Activated CD4-positive, alpha-beta T cell treated with anti-CD3 and anti-CD28 coated beads, Interleukin-2, Interleukin-6, amounts not matched to agents 100 ng/mL and 50 ng/mL, durations not matched to agents 16 hours and 8 hours (primary cell): Measurements from ENCODE around the gene SCAP.
"Not testable (repeated sequence)": the region's sequence is repeated elsewhere in the genome, so short reads cannot be mapped to it uniquely, and the experiment has no call there.

Experiments
- DNase-seq: peaks from one replicate; pipeline ENCODE4 v3.0.0-alpha.2; 2020

Gene SCAP

DNA sequence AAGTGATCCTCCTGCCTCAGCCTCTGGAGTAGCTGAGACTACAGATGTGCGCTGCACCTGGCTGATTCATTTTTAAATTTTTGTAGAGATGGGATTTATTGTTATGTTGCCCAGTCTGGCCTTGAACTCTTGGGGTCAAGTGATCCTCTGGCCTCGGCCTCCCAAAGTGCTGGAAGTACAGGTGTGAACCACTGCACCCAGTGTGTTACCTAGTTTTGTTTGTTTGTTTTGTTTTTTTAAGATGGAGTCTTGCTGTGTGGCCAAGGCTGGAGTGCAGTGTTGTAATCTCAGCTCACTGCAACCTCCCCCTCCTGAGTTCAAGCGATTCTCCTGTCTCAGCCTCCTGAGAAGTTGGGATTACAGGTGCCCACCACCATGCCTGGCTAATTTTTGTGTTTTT is 82.8 kb downstream of the SCAP start:
- DNase-seq = no peak

- no peak for DNase-seq
Measured at GRCh38 chr3:47385796-47386195, 89.9 kb downstream of the SCAP start.

DNA sequence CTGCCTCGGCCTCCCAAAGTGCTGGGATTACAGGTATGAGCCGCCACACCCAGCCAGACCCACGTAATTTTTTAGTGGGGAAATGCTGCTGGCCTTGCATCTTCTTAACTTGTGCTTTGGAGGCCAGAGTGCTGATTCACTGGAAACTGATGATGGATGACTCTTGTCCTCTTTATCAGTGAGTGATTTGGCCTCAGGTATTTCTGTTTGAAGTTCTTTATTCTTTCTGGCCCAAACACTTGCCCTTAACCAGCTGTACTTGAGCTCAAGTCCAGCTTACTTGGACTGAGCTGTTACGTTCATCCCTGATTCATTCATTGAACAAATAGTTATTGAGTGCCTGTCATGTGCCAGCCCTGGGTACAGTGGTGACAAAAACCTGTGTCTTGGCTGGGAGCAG is 90.7 kb downstream of the SCAP start:
- DNase-seq = no peak

DNA sequence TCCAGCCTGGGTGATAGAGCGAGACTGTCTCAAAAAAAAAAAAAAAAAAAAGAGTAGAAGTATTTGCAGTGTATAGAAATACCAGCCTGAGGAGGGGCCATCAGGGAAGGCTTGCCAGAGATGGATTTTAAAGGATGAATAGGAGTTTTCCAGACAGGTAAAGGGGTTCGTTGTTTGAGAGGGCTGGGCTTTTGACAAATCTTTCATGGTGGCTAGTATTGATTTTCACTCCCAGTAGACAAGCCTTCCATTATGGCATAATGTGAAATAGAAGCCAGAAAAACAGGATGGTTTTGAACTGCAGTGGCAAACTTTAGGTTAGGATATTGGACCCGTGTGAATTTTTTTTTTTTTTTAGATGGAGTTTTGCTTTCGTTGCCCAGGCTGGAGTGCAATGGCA is 91.3 kb downstream of the SCAP start:
- DNase-seq = no peak

DNA sequence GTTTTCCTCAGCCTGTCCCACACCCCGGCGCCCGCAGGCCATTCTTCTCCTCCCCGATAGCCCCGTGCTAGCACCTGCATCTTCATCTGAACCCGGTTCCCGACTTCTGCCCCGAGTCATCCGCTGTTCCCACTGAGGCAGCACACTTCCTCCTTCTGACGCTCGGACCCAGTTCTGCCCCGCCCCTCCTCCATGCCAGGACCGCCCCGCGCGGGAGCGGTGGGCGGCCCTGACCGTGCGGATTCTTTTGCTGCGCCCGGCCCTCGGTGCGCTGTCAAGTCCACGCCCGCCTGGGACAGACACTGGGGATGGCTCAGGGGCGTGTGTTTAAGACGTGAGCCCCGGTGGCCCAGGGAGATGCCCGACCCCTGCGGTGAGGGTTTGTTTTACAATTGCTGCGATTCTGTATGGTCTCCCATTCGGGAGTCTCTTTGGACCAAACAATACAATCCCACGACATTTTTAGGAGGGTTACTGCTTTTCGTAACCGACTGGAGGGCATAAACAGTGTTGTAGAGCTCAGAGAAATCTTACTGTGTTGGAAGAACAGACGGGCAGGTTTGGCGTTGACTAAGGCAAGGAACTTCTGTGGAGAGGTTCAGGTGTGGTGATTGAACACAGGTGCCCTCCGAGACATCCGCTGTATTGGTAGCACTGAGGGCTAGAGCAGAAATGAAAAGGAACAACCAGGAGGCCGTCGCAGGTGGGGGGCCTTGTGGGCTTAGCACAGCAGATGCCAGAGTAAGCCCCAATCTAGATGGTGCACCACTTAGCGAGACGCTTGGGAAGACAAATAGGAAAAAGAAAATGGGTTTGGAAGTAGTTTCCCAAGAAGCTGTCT is 94.2 kb downstream of the SCAP start:
- DNase-seq = peak; percentile 91

DNA sequence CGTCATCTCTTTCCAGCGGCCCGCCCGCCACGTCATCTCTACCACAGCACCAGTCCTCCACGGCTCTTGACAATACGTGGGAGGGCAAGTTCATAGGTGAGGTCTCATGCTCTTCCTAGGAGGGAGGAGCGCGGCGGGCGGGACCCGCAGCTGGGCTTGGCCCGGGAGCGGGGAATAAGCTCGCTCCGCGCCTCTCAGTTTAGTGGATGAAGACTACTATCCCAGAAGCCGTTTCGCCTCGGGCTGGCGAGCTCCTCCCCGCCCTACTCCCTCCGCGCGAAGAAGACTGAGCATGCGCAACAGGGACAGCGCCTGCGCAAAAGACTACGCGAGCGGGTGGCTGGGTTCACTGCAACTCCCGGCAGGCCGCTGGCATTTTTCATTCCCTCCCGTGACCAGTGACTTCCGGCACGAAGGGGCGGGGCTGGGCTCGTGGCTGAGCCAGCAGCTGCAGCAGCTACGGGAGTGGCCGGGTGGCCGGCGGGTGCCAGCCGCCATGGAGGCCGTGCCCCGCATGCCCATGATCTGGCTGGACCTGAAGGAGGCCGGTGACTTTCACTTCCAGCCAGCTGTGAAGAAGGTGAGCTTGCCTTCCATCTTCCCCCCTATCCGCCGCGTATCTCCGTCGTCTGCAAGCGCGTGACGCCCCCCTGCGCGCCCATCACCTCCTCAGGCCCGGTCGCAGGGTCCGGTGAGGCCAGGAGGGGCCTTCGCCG is 95.0 kb downstream of the SCAP start, which contains the start of gene PTPN23:
Gene PTPN23 (plus strand): TSS at position 421 of the 716 bp plus-strand sequence. CDS start 76 bp downstream, at position 497.
- DNase-seq = peak; percentile 100

GRCh38 chr3:47380026-47380600 is 95.6 kb downstream of the SCAP start:
- no peak for DNase-seq

DNA sequence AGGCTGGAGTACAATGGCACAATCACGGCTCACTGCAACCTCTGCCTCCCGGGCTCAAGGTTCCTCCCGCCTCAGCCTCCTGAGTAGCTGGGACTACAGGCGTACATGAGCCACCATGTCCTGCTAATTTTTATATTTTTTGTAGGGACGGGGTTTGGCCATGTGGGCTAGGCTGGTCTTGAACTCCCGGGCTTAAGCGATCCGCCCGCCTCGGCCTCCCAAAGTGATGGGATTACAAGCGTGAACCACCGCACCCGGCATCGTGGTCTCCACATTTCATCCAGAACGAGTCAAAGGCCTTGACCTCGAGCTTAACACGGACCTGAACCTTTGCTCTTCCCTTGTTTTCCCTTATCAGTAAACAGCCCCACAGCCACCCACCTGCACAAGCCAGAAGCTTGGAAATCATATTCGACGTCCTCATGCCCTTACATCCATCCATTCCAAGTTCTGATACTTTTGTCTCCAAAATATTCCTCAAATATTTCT is 96.3 kb downstream of the SCAP start:
- DNase-seq = no peak

- no peak for DNase-seq
Measured at GRCh38 chr3:47378869-47379268, 96.9 kb downstream of the SCAP start.

DNA sequence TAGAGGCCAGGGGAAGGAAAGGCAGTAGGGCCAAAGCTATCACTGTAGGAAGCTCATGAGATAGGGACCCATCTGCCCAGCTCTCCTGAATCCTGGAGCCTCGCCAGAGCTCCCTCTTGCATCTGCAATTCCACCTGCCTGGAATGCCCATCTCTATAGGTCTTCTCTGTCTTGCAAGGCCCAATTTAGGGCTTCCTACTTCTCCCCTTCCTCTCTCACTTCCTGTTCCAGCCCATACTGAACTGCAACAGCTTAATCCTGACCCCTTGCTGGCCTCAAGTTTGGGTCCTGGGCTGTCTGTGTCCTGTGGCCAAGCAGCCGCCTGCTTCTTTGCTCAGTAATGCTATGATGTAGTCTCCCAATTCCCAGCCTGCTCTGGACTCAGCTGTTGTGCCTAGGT is 98.6 kb downstream of the SCAP start:
- DNase-seq = no peak

DNA sequence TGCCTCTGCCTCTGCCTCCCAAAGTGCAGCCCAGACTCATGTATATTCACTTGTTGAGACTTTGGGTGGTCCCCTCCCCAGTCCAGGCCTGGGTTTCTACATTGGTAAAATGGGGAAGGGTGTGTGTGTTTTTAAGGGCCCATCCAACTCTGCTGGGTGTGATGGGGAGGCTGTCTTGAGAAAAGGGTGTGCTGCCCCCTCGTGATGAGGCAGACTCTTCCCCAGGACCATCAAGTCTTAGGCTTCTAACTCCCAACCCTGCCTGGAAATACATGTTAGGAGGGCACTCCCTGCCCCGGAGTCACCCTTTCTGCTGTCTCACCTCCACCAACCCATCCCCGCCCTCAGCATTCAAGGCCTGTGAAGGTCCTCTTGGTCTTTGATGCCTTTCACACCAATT is 99.3 kb downstream of the SCAP start:
- DNase-seq = no peak

DNA sequence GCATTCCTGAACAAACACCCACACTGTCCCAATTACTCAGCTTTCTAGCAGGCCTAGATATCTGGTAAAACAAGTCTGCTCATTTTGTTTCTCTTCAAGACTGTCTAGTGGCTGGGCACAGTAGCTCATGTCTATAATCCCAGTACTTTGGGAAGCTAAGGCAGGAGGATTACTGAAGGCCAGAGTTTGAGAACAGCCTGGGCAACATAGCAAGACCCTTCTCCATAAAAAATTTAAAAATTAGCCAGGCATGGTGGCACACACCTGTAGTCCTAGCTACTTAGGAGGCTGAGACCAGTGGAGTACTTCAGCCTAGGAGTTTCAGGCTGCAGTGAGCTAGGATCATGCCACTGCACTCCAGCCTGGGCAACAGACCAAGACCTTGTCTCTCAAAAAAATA is 101.2 kb downstream of the SCAP start:
- DNase-seq = no peak

DNA sequence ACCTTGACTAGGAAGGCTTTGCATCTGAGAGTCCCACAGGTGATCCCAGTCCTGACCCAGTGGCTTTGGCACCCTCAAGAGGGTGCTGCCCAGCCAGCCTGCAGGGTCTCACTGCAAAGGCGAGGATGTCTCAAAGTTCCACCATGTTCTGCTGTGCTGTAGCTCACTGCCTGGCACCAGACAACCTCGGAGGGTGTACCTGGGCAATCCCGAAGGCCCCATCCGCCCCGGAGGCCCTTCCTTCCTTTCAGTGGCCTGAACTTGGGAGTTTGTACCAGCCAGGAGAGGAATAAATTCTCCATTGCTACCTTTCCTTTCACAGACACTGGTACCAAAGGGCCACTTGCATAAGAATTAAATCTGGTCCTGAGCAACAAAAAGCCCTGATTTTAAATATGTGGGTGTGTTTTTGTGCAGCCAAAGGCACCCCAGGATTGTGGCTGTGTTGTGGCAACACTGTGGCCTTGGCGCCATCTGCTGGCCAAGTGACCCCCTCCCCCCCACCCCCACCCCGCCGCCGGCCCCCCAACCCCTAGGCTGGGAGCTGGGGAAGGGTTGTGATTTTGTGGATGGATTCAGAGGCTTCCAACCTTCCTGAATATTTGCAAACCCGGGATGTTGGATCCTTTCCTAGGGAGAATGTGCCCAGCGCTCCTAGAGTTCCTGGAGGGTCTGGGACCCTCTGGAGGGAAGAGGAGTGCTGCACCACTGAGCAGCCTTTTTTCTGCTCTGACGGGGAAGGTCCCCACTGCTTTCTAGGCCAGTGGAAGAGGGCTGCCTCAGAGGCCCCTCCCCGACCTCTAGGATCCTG is 104.6 kb downstream of the SCAP start:
- peak; percentile 47 for DNase-seq

GRCh38 chr3:47370020-47370419 is 105.7 kb downstream of the SCAP start:
- DNase-seq = not testable (repeated sequence)

DNA sequence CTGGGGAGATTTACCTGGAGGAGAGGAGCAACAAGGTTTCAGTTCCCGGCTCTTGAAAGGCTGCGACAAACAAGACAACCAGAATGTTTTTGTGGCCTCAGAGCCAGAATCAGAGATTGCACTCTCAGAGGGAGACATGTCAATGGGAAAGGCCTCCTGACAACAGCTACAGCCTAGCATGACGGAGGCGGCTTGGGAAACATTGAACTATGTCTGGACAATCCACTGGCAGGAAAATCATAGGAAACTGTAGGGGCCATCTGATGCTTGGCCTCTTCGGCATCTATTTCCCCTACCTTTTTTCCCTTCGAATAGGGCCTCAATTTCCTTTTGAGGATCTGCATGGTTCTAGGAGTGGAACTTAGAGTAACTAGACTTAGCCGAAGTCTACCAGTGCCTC is 108.1 kb downstream of the SCAP start:
- no peak for DNase-seq

DNA sequence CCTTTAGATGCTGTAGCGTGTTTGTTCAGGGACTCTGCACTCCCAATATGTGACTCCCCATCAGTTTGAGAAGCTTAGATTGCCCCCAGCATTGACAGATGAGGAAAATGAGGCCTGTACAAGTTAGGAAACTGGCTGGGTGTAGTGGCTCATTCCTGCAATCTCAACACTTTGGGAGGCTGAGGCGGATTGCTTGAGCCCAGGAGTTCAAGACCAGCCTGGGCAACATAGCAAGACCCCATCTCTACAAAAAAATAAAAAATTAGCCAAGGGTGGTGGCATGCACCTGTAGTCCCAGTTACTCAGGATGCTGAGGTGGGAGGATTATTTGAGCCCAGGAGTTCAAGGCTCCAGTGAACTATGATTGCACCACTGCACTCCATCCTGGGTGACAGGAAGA is 108.9 kb downstream of the SCAP start:
- no peak for DNase-seq

DNA sequence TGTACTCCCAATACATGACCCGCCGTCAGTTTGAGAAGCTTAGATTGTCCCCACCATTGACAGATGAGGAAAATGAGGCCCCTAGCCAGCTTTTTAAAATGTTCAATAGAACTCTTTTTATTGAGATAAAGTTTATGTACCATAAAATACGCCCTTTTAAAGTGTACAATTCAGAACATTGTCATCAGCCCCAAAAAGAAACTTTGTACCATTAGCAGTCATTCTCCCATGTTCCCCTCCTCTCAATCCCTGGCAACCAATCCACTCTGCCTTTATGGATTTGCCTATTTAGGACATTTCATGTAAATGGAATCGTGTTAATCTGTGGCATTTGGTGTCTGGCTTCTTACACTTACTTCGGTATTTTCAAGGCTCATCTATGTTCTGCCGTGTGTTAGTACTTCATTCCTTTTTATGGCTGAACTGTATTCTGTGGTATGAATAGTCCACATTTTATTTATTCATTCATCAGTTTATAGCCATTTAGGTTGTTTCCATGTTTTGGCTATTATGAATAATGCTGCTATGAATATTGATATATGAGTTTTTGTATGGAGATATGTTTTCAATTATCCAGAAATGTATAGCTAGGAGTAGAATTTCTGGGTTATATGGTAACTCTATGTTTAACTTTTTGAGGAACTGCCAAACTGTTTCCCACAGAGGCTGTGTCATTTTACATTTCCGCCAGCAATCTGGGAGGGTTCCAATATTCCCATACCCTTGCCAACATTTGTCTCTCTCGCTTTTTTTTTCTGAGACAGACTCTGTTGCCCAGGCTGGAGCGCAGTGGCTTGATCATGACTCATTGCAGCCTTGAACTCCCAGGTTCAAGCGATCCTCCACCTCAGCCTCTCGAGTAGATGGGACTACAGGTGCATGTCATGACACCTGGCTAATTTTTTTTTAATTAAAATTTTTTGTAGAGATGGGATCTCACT is 110.3 kb downstream of the SCAP start:
- no peak for DNase-seq
